GM21447 (cell line): ENCODE measurements around the gene SAMD4A.

Experiments
- ATAC-seq: cut with Tn5 transposase; IDR thresholded peaks from one replicate; pipeline ENCODE4 v1.9.1; 2021; ENCODE audit not compliant: unreplicated experiment

SAMD4A gene

DNA sequence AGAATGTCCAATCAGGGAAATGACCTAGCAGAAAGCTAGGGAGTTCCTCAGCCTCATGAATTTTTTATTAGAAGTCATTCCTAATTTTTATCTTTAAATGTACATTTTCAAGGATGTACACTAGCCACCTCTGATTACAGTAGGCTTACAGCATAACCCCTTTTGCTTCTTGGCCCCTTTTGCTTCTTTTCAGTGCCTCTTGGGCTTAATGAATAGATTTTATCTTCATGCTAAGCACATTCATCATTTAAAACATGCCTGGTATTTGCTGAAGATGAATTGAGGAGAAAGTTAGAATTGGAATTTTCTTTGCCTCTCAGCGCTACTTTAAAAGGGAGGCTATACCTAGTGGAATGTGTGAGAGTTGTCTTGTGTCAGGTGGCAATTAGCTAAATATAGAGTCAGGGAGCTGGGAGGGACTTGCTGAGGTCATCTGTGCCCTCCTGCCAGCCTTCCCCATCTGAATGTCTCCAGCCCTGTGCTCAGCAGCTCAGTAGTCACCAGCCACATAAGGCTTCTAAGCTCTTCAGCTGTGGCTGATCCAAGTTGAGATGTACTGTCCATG, 132.1 kb downstream of the SAMD4A start:
- ATAC-seq = no peak

DNA sequence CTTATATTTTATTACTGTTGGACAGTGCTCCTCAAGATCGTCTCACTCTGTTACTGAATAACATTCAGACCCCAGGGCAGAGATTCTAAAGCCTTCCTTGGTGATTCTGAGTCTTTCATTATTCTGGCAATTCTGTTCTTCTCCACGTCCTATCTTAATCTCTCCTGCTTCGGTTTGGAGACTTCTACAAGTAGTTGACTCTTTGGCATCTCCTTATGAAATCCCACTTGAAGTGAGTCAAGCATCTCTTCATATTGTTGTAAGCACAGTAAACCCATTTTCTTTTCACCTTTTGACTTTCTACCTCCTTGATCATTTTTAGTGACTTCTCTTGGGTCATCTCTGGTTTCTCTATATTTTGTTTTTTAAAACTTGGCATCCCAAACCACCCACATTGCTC, 132.8 kb downstream of the SAMD4A start:
- ATAC-seq = no peak

GRCh38 chr14:54700717-54701116, 133.8 kb downstream of the SAMD4A start:
- no peak for ATAC-seq

GRCh38 chr14:54702014-54702491, 135.1 kb downstream of the SAMD4A start:
- ATAC-seq = no peak

DNA sequence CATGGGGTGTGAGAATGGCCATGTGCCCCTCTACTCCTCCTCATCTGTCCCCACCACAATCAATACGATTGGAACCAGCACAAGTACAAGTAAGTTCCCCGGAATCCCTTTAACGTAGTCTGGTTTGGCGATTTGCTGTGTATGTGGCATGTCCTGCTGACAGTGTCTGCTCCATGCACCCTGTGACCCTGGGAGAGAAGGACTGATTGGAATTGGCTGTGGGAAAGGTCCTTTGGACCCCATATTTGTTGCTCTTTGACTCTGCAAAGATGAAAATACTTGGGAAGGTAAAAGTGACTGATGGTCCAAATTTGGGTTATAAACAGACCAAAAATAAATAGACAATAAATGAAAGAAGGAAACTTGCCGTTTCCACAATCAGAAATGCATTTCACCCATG, 135.6 kb downstream of the SAMD4A start:
- ATAC-seq = no peak

- no peak for ATAC-seq
These were observed 136.2 kb downstream of the SAMD4A start for GRCh38 chr14:54703082-54703481.

GRCh38 chr14:54703724-54704123, 136.8 kb downstream of the SAMD4A start:
- no peak for ATAC-seq

- no peak for ATAC-seq
These were observed 137.8 kb downstream of the SAMD4A start for GRCh38 chr14:54704768-54705167.

- no peak for ATAC-seq
These were observed 139.8 kb downstream of the SAMD4A start for GRCh38 chr14:54706769-54707168.

GRCh38 chr14:54708161-54708560, 141.2 kb downstream of the SAMD4A start:
- no peak for ATAC-seq

- ATAC-seq = no peak
These were observed 142.1 kb downstream of the SAMD4A start for GRCh38 chr14:54708982-54709381.

- peak; percentile 87 for ATAC-seq
These were observed 142.5 kb downstream of the SAMD4A start for GRCh38 chr14:54709444-54709843.

- no peak for ATAC-seq
These were observed 142.9 kb downstream of the SAMD4A start for GRCh38 chr14:54709867-54710266.

DNA sequence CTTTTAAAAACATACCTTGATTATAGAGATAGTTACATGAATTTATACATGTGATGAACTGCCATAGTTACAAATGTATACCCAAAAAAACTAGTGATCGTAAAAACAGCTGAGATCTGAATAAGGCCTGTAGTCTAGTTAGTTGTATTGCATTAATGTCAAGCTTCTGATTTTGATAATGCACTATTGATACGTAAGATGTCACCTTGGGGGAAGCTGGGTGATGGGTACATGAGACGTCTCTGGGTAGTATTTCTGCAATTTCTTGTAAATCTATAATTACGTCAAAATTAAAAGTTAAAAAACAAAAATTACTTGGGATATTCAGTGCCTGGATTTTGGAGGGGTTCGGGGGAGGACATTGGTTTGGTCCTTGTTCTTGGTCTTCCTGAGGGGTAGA, 144.4 kb downstream of the SAMD4A start:
- no peak for ATAC-seq

DNA sequence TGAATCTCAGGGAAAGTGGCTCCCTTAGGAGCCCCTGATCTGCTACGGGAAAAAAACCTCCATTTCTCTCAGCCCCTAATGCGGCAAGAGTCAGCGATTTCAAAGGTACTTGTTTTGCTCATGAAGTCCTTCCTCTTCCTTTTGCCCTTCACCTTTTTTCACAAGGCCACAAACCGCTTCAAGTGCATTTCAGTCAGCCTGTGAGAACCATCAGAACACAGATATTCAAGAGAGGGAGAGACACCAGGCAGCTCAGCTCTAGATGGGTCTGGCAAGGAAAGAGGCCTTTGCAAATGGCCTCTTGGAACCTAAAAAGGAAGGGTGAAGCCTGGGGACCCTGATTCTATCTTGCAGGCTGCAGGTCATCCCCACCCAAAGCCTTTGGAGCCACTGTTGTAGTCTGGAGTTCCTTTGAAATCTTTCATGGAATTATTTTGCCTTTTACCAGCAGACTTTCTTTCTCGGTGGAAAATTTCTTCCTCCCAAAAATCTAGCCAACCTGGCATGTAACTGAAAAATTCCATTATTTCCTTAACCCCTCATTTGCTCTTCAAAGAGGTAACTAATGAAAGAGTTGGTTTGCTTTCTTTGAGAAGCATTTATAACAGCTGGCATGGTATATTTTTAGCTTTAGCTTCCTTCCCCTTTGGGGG, 145.0 kb downstream of the SAMD4A start:
- no peak for ATAC-seq

GRCh38 chr14:54712465-54713200, 145.7 kb downstream of the SAMD4A start:
- no peak for ATAC-seq

GRCh38 chr14:54713379-54713778, 146.5 kb downstream of the SAMD4A start:
- no peak for ATAC-seq

DNA sequence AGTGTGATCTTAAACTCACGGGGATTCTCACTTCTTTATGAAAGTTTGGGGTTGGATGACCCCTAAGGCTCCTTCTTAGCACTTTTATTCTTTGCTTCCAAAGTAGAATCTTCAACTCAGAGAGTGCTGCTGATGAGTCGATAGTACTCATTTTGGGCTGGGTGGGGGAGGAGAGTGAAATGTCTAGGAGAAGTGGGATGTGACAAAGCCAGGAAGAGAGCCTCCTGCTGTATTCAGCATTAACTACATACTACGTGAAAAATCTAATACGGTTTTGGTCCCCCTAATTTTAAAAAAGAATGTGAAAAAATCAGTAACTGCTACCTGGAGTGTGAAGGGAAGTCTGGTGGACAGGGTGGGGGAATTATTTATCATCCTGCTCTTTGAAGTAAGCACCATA, 148.3 kb downstream of the SAMD4A start:
- ATAC-seq = no peak

DNA sequence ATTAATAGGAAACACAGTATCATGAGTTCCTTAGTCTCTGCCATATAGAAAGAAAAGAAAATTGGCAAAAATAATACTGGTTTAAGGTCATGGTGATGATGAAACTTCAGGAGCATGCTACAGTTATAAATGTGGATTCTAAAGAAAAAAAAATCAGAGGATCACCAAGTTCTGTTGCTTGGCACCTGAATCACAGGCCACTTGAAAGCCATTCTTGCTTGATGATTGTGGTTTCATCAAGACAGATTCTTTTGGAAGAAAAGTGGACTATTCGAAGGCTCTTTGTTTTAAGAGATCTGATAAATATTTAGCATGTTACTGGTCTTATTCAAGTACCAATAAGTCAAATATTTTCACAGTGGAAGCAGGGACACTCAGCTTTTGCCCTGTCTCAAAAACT, 148.9 kb downstream of the SAMD4A start:
- ATAC-seq = no peak

DNA sequence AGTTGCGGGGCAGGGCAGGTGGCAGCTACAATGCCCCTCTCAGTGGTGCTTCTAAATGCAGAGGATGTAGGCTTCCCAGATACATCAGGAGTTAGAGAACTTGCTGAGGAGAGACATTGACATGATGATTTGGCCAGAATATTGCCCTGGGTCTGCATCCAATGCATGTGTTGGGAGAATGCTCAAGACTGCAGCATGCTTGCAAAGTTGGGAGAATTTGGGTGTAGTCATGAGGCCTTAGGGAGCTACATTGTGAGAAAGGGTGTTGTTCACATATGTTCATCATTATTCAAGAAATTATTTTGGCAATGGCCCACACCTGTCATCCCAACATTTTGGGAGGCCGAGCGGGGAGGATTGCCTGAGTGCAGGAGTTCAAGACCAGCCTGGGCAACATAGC, 149.9 kb downstream of the SAMD4A start:
- no peak for ATAC-seq

DNA sequence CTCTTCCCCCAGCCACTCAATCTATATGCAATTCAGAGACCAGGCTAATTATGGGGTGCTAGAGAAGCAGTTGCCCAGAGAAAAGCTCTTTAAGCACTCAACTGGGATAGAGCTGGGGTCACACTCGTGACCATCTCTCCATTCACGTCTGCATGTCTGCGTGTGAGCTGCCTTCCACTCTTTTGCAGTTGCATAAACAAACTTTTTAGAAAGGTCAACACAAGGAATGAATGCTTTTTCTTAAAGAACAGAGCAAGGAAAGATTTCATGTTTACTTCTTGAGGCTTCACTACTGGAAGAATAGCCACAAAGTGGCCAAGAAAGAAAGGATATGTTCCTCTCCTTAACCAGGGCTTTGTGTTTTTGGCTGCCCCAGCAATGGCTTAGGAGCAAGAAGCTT, 151.1 kb downstream of the SAMD4A start:
- no peak for ATAC-seq

DNA sequence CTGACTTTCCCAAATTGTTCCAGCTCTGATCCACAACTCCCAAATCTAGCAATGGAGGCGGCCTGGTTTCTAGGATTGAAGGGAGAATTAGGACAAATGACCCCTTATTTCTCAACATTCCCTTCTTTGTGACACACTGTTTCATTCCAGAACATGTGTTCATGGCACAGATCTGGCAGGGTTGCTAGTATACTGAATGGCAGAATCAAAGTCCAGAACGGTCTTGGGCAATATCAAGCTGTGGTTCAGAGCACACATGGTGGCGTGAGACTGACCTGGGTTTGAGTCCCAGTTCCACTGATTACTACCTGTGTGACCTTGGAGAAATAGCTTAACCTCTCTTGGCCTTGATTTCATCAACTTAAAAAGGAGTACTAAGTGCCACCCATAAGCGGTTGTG, 152.5 kb downstream of the SAMD4A start:
- ATAC-seq = no peak
